HuH-7 (cell line): ENCODE data around the gene ANXA7.
A peak's percentile ranks its signal among the peaks of the same experiment; 100 is the strongest.

Experiments used
- DNase-seq: peaks from one replicate; pipeline ENCODE4 v3.0.0; 2011; ENCODE audit warnings: low spot score

ANXA7 gene

DNA sequence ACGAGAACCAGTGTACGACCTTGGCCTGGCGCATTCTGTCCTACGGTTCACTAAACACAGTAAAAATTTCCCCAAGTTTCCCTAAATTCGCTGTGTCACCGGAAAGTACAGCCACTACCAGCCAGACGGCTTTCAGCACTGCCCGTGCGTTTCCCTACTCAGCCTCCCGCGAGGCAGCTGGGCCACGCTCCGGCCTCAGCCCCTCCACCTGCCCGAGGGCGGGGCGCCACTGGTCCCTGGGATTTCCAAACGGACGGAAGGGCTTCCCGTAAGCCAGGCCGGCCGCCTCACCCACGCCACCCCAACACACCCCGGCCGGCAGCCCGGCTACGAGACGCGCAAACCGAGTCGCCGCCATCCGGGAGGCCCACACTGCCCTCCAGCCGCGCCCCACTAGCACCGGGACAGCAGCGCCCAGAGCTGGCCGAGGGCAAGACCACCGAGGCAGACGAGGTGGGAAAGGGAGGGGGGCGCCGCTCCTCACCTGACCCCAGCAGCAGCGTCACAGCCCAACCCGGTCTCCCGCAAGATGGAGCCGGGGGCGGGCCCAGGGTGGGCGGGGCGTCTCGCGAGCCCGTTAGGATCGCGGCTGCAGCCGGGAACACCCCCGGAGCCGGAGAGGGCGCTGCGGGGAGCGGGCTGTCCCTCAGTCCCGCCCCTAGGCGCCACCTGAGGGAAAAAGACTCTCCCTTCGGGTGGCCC, at the start of gene ANXA7:
TSS of gene ANXA7 (minus strand) at position 531 of the 702 bp plus-strand sequence. CDS start 13,202 bp downstream, outside the sequence.
- peak; percentile 83 for DNase-seq

- DNase-seq: no peak
Observed at GRCh38 chr10:73460897-73461296, 47.0 kb upstream of the ANXA7 start.

DNA sequence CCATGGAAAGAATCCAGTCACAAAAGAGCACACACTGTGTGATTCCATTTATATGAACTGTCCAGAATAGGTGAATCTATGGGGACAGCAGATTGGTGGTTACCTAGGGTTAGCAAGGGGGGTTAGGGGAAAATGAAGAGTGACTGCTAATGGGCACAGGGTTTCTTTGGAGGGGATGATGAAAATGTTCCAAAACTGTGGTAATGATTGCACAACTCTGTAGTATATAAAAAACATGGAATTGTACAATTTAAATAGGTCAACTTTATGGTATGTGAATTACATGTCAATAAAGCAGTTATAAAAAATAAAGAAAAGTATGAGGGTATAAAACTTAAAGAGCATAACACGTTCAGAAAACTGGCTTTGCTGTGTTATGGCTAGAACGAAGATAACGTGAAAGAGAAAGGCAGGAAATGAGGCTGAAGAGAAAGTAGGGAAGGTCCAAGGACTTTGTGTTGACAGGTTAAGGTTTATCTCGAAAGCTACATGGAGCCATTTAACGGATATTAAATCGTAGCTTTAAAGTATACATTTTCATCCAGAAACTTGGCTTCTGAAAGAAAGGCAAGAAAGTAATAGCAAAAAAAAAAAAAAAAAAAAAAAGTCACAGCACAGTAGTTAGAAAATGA, 45.9 kb upstream of the ANXA7 start:
- DNase-seq: no peak

- no peak for DNase-seq
Observed at GRCh38 chr10:73456187-73456890, 42.5 kb upstream of the ANXA7 start.

DNA sequence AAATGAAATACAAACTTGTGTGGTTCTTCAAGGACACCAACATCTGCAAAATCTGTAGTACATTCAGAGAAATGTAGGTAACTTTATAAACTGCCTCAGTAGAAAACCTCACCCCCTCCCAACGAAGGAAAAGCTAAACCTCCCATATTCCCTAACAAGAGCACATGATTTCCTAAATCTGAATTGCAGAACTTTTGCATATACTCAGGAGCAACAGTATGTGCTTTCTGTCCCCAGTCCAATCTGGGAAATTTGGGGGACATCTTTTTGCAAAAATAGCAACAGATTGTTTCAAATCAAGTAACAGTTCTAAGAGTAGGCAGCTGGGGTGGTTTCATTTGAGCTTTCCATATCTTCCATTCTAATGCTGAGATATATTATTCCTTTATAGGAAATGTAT, 35.3 kb upstream of the ANXA7 start:
- DNase-seq: no peak

DNA sequence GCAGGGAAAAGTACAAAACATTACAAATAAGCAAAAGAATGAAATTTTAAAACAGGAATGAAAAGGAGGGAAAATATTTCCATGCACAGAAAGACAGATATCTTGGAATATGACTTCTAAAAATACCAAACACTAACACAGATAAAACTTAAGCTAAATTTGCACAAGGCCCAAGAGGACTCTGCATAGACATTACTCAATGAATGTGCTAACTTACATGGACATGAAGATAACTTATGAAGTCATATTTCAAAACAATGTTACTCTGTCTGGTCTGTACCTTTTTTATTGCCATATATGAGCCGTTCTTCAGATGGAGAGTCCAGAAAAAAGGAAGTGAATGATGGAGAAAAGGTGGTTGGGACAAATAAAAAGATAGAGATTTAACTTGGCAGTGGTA, 34.5 kb upstream of the ANXA7 start:
- no peak for DNase-seq

- DNase-seq: no peak
Observed at GRCh38 chr10:73446926-73447325, 33.1 kb upstream of the ANXA7 start.

GRCh38 chr10:73444457-73444856, 30.6 kb upstream of the ANXA7 start:
- no peak for DNase-seq

DNA sequence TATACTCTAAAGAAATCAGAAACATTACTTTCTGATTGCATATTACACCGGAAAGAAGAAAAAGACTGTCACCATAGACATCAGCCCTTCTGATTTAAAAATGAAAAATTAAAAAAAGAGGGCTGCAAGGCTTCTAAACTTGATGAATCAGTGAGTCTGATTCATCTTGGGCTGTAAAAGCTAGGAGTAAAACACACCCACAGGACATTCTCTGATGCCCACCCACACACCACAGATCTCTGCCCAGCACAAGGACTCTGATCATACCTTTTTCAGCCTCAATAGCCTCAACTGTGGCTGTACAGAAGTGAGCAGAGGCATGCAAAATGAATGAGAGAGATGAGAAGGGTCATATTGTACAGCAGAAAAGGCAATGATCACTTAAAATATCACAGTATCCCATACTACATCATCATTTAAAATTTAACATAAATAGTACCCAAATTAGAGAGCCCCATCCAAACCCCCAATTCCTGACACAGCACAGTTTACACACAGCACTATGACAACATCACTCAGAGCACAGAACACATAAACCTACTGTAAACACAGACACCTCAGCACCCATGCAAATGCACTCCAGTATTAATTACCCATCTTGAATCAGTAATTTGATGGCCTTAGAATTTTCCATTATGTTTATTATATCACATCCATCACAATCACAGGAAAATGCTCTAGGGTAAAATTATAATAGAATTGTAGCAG, 25.9 kb upstream of the ANXA7 start:
- DNase-seq: no peak

GRCh38 chr10:73439055-73439454, 25.2 kb upstream of the ANXA7 start:
- no peak for DNase-seq

- no peak for DNase-seq
Observed at GRCh38 chr10:73433538-73433867, 19.6 kb upstream of the ANXA7 start, which contains the start of gene MSS51. Gene MSS51 (minus strand): TSS chr10:73433561. CDS start chr10:73428284, 5,277 bp downstream.

DNA sequence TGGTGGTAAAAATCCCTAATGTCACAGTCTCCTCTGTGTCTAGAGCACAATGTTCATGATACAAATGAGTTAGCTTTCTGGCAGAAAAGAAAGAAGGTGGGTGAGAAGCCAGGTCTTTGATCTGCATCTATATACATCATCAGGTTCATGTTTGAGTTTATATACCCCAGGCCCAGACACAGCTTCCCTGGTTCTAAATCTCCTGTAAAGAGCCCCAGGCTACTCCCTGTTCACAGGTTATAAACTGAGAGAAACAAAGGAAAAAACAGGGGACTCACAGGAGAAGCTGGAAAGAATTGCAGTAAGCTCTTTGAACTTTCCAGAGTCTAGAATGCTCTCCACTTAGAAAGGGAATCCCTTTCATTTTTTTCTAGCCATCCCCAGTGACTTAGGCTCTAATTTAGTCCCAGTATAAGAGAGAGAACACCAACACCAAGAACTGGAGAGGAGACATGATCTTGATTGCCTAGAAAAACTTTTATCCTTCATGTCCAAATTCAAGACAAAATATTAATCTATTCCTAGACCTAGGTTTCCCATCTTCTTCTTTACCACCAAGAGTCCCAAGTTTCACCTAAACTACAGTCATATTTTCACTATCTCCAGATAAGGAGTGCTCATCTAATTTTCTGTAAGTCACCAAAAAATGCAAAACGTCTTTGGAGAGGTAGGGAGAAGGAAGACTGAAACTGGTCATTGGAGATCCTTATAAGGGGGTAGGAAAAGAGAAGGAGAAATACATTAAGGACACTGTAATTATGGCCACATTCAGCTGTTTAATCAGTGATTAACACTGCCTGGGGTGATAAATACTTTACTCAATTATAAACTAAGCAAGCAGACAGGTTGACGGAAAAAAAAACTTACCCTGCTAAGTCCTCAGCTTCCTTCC, 19.0 kb upstream of the ANXA7 start:
- no peak for DNase-seq

- DNase-seq: no peak
Observed at GRCh38 chr10:73426318-73426717, 12.5 kb upstream of the ANXA7 start.

DNA sequence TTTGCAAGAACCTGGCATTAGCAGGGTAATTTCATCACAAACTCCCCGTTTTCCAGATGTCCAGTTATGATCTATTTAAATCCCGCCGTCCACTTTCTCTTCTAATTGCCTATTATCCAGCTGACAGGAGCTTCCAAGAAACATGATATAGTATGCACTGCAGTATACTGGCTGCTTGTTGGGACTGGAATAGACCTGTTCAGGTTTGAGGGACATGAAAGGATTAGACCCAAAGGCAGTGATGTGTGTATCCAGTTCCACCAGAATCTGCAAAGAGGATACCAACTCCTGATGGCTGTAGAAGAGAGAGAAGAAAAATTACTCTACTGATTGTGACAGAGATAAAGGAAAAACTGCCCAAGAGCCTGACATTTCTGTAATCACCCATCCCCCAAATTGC, 10.6 kb upstream of the ANXA7 start:
- DNase-seq: no peak

GRCh38 chr10:73423309-73423708, 9.5 kb upstream of the ANXA7 start:
- DNase-seq: no peak

GRCh38 chr10:73416571-73416970, 2.7 kb upstream of the ANXA7 start:
- no peak for DNase-seq

- DNase-seq: peak; percentile 20
Observed at GRCh38 chr10:73414230-73414945, 530 bp upstream of the ANXA7 start.

GRCh38 chr10:73413108-73413527, 740 bp downstream of the ANXA7 start:
- DNase-seq: peak; percentile 29

- DNase-seq: no peak
Observed at GRCh38 chr10:73410897-73411296, 3.0 kb downstream of the ANXA7 start.

DNA sequence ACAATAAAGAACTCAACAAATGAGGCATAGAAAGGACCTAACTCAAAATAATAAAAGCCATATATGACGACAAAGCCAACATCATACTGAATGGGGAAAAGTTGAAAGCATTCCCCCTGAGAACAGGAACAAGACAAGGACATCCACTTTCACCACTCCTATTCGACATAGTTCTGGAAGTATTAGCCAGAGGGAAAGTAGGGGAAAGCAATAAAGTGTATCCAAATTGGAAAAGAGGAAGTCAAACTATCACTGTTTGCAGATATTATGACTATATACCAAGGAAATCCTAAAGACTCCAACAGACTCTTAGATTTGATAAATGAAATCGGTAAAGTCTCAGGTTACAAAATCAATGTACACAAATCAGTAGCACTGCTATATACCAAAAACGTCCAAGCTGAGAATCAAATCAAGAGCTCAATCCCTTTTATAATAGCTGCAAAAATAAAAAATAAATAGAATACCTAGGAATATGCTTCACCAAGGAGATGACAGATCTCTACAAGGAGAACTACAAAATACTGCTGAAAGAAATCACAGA, 4.8 kb downstream of the ANXA7 start:
- DNase-seq: no peak

DNA sequence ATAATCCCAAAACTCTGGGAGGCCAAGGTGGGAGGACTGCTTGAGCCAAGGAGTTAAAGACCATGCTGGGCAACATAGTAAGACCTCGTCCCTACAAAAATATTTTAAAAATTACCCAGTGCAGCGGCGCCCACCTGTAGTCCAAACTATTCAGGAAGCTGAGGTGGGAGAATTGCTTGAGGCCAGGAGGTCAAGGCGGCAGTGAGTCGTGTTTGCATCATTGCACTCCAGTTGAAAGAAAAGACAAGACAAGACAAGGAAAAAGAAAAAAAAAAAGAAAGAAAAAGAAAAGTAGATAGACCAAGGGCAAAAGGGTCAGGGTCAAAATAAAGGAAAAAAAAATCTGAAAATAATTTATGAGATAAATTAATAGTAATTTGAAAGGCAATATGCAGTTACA, 5.8 kb downstream of the ANXA7 start:
- no peak for DNase-seq
